AG04450 (cell line): ENCODE measurements around the gene NEMP1. TPM values are rescaled to one million over a fixed set of nuclear protein-coding genes. Genes with fewer than 3 reads are reported as not detected.
"Not testable (repeated sequence)": the region's sequence is repeated elsewhere in the genome, so short reads cannot be mapped to it uniquely, and the experiment has no call there.

ENCODE experiments used
- CTCF ChIA-PET: fragments of 300-600, 350-600 bp; formaldehyde crosslinking; extraction: SDS; loops from one replicate; lab custom pipeline; 2022; ENCODE audit warnings: antibody characterized with exemption, inconsistent platforms; lab: Charles Lee
- POLR2A ChIA-PET: fragments of 350-600 bp; formaldehyde crosslinking; extraction: SDS; loops from one replicate; lab custom pipeline; 2021; ENCODE audit warnings: antibody characterized with exemption, inconsistent platforms; lab: Yijun Ruan, JAX
- DNase-seq: peaks from one replicate; pipeline ENCODE4 v3.0.0-alpha.2; 2011; ENCODE audit warnings: low read depth, low spot score
- H3K27ac ChIP-seq: one replicate; pipeline ENCODE4 v1.5.1; 2012; ENCODE audit warnings: low read depth, low read length, control low read depth
- H3K27me3 ChIP-seq: one replicate; pipeline ENCODE4 v1.6.0; 2012; ENCODE audit warnings: low read length; ENCODE audit not compliant: control insufficient read depth, insufficient read depth
- H3K4me3 ChIP-seq: 2 replicates; pipeline ENCODE4 v1.5.1; 2011; ENCODE audit warnings: mild to moderate bottlenecking, low read depth, low read length, control low read depth
- H3K9me3 ChIP-seq: 2 replicates; pipeline ENCODE4 v1.5.1; 2012; ENCODE audit warnings: low read length; ENCODE audit not compliant: control insufficient read depth, insufficient read depth
- CTCF ChIP-seq: IDR thresholded peaks from 2 replicates; pipeline ENCODE4 v1.5.1; 2011; ENCODE audit warnings: low read depth, low read length, control low read depth, inconsistent platforms
- polyA plus RNA-seq: library from polyadenylated mRNA; depleted of rRNA; stranded (reverse); fragments of >200 nt; gene quantifications from 2 replicates; pipeline ENCODE4 v1.2.3, GENCODE V29; 2011

Gene NEMP1
- polyA plus RNA-seq, 1 experiment, result 11.9 TPM

DNA sequence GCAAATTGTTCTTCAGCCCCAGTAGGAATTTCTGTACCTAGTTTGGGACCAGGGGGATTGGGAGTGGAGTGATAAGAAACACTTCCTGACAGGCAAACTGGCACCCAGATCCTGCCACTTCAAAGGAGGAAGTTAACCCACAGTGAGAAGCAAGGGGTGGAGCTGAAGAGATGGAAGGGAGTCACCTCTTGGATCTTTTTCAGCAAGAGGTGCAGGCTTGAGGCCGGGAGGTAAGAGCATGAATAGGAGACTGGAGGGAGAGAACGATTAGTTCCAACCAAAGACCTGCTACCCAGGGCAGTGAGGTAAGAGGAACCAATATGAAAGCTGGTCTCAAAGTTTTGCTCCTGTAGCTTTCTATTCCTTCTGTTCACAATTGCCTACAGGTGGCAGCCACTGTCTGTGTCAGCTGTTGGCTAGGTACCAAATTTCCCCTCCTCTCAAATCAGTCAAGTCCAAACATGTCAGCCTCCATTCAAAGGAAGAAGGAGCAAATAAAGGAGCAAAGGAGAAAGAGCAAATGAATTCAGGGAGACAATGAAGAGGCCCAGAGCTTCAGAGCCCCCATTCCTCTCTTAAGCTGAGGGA lies 47.4 kb downstream of the NEMP1 start:
- Histone ChIP-seq H3K9me3 (no peaks in the 10 kb centered on the region), H3K27ac (no peak overlapping the region), H3K4me3 (no peak overlapping the region), H3K27me3 (peaks cover 53% of the 10 kb centered on the region)
- ChIA-PET CTCF (interaction anchor here (0.6 to 1.7 kb wide), 2 partner anchors 29 to 32 kb away, joined by 3 to 7 read pairs; no protein-coding TSS in a partner anchor), POLR2A (no interaction called here)
- no peak for DNase-seq
- TF ChIP-seq CTCF, result no peak

DNA sequence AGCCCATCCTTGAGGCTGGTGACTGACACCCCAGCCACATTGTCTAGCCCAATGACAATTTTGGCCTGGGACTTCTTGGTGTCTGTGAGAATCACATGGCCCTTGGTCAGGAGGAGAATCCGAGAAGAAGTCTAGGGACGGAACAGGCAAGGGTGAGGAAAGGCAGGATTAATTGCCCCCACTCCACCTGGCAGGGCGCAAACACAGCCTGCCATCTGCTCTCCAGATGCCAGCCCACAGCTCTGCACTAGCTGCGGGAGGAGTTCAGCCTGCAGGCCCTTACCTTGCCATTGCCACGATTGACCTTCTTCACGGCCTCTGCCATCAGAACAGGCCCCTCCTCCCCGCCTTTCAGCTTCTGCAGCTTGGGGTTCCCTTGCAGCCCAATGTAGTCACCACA lies 49.1 kb downstream of the NEMP1 start:
- no peaks in the 10 kb centered on the region for H3K9me3 ChIP-seq
- ChIA-PET POLR2A (interaction anchor here (1.2 kb wide), 1 partner anchor 11 kb away, joined by 3 read pairs; no protein-coding TSS in a partner anchor), CTCF (no interaction called here)

GRCh38 chr12:57027805-57028153 lies 50.8 kb downstream of the NEMP1 start:
- H3K27ac ChIP-seq, result no peak overlapping the region
- ChIA-PET POLR2A (no interaction called here), CTCF (interaction anchor here (0.7 to 1.7 kb wide), 3 partner anchors 33 to 41 kb away, joined by 3 to 6 read pairs (median 5); no protein-coding TSS in a partner anchor)
- DNase-seq, result no peak
- H3K9me3 ChIP-seq, result no peaks in the 10 kb centered on the region
- H3K4me3 ChIP-seq, result no peak overlapping the region
- H3K27me3 ChIP-seq, result peaks cover 58% of the 10 kb centered on the region
- no peak for TF ChIP-seq CTCF

More for the DNA sequence above, 49.1 kb downstream of the NEMP1 start:
- DNase-seq, result no peak
- Histone ChIP-seq H3K27ac (no peak overlapping the region), H3K27me3 (peaks cover 62% of the 10 kb centered on the region), H3K4me3 (no peak overlapping the region)
- no peak for TF ChIP-seq CTCF

DNA sequence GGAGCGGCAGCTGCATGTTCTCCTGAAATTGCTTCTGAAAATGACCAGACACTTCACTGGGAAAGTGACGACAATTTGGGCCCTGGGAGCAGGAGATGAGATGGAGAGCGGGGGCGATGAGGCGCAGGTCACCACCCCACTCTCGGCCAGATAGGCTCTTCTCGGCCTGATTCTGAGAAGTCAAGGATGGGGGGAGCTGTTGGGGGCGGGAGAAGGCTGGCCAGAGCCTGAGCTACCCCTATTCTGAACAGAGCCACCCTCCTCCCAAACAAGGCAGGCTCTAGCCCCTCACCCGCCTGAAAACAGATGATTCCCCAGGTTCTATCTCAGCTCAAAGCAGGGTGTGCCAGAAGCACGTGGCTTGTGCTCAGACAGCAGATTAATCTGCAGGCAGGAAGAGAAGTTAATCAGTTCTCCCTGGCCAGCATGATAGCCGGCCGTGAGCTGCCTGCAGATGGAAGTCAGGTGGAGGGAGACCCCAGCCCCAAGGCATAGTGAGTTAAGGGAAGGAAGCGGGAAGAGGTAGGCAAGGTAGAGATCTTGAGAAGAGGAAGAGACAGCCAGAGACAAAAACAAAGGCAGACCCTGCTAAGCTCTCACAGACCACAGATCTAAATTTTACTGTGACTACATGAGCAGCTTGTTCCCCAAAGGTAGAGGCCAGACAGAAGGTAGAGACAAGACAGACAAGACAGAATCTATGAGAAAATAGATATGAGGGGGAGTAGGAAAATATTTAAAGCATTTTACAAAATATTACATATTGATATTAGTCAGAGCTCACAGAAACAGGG lies 51.4 kb downstream of the NEMP1 start:
- POLR2A ChIA-PET, result no interaction called here
- Histone ChIP-seq H3K9me3 (no peaks in the 10 kb centered on the region), H3K27ac (no peak overlapping the region), H3K4me3 (no peak overlapping the region), H3K27me3 (peaks cover 54% of the 10 kb centered on the region)
- CTCF ChIA-PET, result interaction anchor here (0.7 to 1.7 kb wide), 4 partner anchors 33 to 42 kb away, joined by 3 to 6 read pairs (median 4); no protein-coding TSS in a partner anchor
- TF ChIP-seq CTCF, result no peak
- no peak for DNase-seq

DNA sequence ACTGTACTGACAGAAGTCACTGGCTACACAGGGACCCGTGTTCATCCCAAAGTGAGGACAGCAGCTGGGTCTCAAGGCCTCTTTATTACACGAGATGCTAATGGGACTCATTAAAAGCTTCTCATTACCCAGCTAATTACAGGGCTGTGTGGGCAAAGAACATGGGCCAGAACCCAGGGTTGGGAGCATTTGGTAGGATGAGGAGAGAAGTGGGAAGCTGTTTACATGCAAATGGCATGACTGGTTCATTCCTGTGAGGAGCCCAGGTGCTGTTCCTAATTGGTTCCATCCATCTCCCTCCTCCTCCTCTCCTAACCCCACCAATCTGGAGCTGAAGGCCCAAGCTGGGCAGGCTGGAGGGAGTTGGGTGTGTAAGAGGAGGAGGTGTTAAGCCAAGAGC lies 53.4 kb downstream of the NEMP1 start:
- no peaks in the 10 kb centered on the region for H3K9me3 ChIP-seq
- peaks cover 48% of the 10 kb centered on the region for H3K27me3 ChIP-seq
- no peak overlapping the region for H3K27ac ChIP-seq
- CTCF ChIA-PET, result interaction anchor here (1.1 kb wide), 1 partner anchor 38 kb away, joined by 5 read pairs; no protein-coding TSS in a partner anchor
- H3K4me3 ChIP-seq, result no peak overlapping the region
- POLR2A ChIA-PET, result no interaction called here
- no peak for TF ChIP-seq CTCF
- no peak for DNase-seq

DNA sequence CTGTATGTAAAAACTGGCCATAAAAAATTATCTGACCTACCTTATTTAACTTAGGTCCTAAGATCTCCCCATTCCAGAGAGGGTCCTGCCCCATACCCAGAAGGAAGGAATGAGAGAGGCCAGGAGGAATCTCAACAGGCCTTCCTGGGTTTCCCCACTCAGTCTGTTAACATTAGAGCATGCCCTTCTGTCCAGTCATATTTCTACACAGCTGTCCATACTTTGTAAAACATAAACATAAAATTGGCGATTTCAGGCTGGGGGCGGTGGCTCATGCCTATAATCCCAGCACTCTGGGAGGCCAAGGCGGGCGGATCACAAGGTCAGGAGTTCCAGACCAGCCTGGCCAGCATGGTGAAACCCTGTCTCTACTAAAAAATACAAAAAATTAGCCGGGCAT lies 56.3 kb downstream of the NEMP1 start:
- peaks cover 24% of the 10 kb centered on the region for H3K27me3 ChIP-seq
- H3K4me3 ChIP-seq, POLR2A ChIA-PET, H3K9me3 ChIP-seq: not testable (repeated sequence)
- CTCF ChIA-PET, result interaction anchor here (1.1 to 2.5 kb wide), 3 partner anchors 14 to 46 kb away, joined by 3 to 18 read pairs (median 11); no protein-coding TSS in a partner anchor
- DNase-seq, result peak; percentile 66
- H3K27ac ChIP-seq, result peak overlapping the region; percentile 57
